Activated CD4-positive, CD25-positive, alpha-beta regulatory T cell treated with anti-CD3 and anti-CD28 coated beads, Interleukin-2, amount 50 U/mL, for 72 hours (primary cell): ENCODE results near the gene NUDT1.

ENCODE experiments used
- DNase-seq: peaks from one replicate; pipeline ENCODE4 v3.0.0; 2021

Gene NUDT1

DNA sequence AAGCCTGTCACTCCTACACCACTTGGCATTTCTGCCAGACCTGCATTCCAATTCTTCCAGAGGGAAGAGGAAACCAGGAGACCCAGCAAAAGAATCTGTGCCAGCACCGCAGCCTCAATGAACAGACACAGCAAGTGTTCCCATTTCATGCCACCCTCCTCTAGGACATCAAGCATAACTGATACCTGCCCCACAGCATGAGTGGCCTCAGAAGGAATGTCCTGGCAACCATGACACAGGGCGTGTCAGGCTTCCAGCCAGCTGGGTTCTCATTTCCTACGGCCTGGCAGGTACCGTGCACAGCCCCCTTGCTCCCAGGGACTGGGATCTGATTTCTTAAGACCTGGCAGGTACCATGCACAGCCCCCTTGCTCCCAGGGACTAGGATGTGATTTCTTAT is 17.1 kb upstream of the NUDT1 start:
- no peak for DNase-seq

DNA sequence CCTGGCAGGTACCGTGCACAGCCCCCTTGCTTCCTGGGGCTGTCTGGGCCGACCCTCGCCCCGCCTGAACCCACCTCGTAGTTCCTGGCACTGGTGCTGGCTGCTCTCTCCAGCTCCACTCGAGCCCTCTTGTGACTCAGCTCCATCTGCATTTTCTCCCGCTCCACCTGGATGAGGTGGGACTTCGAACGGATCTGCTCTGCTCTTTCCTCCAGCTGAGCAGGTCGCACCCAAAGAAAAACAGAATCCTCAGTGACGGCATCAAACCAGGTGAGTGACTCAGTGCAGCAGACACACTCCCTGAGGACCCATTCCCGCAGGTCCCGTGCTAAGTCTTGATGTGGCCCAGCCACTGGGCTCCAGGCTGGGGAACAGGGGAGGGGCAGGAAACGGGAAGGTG is 16.7 kb upstream of the NUDT1 start:
- DNase-seq: no peak

DNA sequence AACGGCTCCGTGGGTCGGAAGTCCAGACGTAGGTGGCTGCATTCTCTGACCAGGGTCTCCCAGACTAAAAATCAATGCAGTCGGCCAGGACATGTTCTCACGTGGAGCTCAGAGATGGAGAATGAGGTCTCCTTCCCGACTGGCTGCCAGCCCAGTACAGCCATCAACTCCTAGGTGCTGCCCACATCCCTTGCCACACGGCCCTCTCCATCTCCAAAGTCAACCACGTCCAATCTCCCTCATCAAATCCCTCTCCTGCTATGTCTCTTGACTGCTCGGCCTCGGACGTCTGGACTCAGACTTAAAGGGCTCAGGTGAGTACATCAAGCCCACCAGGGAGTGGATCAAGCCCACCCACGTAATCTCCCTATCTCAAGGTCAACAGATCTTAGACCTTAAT is 16.2 kb upstream of the NUDT1 start:
- DNase-seq: no peak

DNA sequence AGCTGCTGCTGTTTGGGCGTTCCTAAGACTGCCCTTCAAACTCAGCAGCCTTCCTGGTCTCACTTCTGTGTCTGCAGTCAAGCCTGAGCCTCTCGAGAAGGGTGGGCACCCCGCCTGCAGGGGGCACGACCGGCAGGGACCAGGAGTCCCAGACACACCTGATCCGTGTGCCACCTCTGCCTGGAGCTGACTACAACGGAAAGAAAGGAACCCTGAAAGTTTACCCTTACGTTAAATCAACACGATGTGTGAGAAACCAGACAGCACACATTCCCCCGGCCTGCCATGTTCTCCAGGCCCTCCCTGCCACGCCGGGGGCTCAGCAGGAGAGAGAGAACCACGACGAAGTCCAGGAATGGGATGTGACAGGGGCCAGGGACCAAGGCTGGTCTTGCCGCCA is 14.3 kb upstream of the NUDT1 start:
- DNase-seq: no peak

DNA sequence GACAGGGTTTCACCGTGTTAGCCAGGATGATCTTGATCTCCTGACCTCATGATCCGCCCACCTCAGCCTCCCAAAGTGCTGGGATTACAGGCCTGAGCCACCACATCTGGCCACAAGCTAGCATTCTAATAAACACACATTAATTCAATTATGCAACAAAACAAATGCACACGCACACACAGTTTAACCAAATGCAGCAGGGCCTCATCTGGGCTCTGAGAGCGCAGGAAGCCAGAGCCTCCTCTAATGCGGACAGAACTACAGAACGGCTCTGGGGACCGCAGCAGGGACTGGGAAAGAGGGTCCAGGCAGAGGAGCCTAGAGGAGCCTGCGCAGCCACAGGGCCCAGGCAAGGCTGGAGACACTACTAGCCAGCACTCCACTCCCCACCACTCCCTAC is 13.1 kb upstream of the NUDT1 start:
- DNase-seq: no peak

DNA sequence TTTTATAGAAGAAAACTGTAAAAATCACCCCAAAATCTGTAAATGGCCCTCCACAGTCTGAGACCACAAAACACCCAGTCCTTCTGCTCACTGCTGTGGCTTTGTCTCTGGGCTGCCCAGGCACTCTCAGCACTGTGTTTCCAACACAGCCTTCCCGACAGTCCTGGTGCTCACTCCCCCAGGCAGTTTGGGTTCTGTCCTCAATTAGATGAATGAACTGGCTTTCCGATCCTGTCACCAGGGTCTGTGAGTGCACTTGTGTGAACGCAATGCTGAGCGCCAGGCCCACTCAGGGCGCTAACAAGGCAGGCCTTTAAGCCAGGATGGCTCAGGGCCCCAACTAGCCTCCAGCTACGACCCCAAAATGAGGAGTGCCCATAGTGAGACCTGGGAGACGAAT is 12.6 kb upstream of the NUDT1 start:
- no peak for DNase-seq

DNA sequence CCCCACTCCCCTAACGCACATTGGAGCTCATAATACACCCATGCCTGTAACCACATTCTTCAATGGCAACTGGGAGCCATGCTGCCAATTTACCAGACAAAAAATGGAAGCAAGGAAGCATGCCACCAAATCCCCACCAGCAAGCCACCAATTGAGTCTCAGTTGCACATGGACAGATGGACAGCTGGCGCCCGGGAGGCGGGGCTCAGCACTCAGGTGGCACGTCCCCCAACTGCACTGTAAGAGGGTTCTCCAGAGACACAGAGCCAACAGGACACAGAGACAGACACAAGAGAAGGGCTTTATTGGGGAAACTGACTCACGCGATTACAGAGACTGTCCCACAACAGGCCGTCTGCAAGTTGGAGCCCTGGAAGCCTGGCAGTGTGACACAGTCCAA is 11.8 kb upstream of the NUDT1 start:
- DNase-seq: no peak

DNA sequence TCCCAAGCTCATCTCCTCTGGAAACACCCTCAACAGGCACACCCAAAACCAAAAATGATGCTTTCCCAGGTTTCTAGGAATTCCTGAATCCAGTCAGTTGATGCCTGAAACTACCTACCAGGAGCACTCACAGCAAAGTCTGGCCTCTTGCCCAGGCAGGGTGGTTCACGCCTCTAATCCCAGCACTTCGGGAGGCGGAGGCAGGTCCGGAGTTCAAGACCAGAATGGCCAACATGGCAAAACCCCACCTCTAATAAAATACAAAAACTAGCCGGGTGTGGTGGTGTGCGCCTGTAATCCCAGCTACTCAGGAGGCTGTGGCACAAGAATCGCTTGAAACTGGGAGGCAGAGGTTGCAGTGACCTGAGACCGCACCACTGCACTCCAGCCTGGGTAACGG is 11.1 kb upstream of the NUDT1 start:
- DNase-seq: no peak

DNA sequence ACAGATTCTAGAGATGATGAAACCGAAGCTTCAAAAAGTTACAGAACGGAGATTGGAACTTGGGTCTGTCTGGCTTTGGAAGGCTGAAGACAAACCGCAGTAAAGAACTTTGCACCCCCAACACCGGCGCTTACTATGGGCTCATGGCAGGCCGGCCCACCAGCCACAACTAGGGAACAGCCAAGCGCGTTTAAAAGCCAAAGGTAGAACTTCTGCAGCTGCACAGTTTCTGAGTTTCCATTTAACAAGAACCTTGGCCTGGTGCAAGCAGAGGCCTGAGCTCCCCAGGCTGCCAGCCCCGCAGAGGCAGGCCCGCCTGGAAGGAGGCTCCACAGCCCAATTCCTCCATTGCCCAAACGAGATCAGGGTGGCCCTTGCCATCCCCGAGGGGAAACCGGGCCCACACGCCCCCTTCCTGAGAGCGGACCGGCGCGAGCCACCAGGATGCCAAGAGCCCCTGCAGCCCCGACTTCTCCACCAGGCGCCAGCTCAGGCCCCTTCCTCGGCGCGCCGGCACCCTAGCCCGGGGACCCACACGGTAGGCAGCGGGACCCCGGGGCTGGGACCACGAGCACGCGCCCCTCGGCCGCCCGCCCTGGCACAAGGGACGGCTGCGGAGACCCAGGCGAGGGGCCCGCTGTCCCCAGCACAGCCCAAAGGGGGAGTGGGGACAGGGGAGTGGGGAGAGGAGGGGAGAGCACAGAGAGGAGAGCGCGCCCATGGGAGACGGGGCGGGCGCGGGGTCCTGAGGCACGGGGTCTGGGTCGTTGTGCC is 9.8 kb upstream of the NUDT1 start:
- peak; percentile 46 for DNase-seq

DNA sequence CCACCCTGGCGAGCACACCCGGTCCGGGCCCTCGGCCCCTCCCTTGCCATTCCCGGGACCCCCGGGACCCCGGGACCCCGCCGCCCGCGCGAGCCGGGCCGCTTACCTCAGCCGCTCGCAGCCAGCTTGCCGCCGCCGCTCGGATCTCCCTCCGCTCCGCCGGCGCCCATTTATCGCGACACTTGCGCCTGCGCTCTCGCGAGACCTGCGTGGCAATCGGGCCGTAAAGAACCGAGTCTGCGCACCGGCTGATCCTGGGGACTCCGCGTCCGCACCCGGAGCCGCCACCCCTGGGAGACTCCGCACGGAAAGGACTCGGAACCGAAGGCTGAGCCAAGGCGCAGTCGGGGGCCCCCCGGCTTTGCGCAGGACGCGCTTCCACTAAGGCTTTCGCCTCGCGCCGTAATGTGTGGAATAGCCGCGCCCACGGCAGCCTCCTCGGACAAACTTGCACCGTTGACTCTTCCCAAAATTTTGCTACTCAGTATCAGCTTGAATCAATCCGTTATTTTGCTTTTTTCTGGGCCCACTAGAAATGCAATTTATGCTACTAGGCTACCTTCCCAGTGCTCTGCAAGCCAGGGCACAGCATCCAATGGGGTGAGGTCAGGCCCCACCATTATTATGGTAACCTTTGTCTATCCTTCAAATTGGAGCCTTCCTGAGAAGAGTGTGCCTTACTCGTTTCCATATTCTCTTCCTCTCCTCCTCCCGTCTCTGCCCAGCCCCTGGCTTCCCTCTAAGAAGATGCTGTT is 9.1 kb upstream of the NUDT1 start, which contains the start of gene MAD1L1:
Gene MAD1L1, minus strand, starts transcription at position 180 of the 755 bp plus-strand sequence. CDS start 2,812 bp downstream, outside the sequence.
- DNase-seq: peak; percentile 91

DNA sequence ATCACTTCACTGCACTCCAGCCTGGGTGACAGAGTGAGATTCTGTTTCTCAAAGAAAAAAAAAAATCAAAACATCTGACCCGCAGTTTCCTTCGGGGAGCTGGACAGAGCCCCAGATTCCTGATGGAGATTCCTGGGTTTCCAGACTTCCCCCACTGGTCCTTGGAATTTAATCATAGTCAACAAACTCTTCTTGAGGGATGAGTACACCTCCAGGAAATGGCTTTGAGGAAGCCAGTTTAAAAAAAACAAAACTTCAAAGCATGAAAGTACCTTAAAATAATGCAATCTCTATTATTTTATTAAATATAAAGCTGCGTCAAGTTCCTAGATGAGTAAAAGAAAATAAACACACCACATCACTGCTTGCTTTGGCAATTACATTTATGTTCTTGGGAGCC is 8.1 kb upstream of the NUDT1 start:
- DNase-seq: no peak

DNA sequence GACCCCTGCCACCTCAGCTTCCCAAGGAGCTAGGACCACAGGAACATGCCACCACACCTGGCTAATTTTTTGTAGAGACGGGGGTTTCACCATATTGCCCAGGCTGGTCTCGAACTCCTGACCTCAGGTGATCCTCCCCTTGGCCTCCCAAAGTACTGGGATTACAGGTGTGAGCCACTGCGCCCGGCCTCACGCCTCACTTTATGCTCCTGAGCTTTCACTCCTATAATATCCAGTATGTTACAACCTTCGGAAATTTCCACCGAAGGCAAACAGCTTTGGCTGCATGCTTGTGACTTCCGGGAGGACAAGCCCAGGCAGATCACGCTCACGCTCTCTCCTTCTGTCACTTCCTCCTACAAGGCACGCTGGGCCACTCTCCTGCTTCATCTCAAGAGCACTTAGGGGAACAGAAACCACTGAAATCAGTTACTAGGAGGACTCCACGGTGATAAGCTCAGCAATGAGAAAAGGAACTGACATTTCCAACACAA is 4.9 kb upstream of the NUDT1 start:
- no peak for DNase-seq

DNA sequence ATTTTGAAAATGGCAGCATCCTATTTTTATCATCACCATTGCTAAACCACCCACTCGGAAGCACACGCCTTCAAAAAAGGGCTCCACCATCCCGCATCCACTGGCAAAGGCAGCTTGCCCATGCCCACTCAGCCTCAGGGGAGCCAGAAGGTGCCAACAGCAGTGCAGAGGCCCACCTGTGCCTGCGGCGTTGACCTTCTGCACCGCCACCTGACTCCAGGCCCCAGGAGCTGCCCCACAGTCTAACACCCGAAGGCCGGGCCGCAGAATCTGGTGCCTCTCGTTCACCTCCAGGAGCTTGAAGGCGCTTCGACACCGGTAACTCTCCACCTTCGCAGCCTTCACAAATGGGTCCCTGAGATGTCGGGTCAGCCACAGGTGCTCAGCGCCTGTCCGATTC is 2.8 kb upstream of the NUDT1 start:
- no peak for DNase-seq

DNA sequence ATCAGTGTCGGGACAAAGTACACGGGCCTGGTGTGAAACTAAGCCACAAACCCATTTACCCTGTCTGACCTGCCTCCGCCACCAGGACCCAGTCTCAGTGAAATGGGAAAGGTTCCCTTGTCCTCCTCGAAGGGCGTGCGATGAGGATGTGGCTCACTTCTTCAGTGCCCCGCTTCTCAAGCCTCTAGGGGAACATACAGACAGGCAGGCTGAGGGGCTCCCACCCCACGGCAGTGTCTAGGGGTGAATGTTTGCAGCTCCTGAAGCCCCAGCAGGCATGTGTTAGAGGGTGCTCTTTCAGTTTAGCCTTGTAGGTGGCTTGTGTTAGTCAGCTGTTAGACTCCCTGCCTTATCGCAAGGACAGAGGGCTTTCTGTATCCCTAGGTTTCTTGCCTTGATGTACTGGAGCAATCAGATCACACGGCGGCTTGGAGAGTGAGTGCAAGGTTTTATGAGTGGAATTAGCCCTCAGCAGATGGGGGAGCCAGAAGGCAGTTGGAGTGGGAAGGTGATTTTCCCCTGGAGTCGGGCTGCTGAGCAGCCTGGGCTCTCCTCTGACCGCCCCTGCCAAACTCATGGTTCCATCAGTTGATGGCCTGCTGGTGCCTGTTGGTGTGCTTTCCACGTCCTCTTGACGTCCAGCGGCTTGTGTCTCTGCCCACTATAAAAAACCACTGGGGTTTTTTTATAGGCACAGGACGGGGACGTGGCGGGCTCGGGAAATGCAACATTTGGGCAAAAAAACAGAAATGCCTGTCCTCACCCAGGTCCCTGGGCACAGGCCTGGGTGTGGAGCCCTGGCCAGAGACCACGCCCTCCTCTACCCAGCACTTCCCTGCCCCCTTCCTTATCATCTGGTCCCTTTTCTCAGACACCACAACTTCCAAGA is 759 bp downstream of the NUDT1 start:
- DNase-seq: peak; percentile 36

DNA sequence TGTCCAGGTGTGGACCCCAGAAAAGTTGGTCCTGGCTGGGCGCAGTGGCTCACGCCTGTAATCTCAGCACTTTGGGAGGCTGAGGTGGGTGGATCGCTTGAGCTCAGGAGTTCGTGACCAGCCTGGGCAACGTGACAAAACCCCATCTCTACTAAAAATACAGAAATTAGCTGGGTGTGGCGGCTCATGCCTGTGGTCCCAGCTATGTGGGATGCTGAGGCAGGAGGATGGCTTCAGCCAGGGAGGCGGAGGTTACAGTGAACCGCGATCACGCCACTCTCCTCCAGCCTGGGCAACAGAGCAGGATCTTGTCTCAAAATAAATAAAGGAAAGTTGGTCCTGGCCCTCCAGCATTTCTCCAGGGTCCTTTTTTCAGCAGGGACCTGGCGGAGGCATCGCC is 1.4 kb downstream of the NUDT1 start:
- DNase-seq: no peak

DNA sequence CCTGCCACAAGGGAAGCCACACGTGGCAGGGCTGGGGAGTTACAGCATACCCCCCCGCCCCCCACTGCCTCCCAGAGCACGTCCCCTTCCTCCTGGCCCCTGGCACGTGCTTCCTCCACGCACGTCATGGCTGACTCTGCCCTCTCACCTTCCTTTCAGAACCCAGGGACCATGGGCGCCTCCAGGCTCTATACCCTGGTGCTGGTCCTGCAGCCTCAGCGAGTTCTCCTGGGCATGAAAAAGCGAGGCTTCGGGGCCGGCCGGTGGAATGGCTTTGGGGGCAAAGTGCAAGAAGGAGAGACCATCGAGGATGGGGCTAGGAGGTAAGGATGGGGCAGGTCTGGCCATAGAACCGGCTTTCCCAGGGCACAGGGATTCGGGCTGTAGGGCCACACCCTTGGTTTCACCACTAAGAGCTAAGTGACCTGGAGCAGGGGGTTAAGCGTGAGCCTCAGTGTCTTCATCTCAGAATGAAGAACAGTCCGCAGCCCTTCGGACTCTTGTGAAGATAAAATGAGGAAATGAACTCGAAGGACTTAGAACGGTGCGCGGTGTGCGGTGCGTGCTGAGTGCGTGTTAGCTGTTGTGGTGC is 2.5 kb downstream of the NUDT1 start:
- no peak for DNase-seq

DNA sequence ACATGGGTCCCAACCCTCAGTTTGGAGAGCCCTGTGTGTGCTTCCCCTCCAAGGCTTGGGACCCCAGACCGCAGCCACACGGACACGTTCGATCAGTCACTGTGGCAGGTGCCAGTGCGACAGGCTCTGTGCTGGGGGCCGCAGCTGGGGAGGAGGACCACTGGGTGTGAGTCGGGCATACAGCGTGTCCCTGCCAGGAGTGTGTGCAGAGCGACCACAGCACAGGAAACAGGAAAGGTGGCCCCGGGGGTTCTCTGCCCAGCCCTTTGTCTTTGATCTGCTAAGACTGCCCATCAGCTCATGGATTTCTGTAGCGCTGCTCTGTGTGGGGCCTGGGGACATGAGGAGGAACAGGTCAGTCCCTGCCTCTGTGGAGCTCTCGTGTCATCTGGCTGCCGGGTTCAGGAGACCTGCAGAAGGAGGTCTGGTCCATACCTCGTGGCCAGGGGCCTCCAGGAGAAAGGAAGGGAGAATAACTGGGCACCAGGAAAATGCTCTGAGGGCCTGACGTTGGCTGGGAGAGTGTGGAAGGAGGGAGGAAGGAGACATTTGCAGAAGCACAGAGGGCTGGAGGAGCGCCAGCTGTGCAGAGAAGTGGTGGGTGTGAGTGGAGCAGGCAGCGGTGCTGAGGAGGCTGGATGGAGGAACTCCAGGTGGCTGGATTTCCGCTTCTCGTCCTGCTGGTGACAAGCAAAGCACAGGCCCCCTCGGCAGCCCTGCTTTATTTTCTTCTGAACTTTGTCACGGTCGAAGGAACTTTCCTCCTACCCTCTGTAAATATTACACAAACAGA is 4.1 kb downstream of the NUDT1 start:
- DNase-seq: no peak

DNA sequence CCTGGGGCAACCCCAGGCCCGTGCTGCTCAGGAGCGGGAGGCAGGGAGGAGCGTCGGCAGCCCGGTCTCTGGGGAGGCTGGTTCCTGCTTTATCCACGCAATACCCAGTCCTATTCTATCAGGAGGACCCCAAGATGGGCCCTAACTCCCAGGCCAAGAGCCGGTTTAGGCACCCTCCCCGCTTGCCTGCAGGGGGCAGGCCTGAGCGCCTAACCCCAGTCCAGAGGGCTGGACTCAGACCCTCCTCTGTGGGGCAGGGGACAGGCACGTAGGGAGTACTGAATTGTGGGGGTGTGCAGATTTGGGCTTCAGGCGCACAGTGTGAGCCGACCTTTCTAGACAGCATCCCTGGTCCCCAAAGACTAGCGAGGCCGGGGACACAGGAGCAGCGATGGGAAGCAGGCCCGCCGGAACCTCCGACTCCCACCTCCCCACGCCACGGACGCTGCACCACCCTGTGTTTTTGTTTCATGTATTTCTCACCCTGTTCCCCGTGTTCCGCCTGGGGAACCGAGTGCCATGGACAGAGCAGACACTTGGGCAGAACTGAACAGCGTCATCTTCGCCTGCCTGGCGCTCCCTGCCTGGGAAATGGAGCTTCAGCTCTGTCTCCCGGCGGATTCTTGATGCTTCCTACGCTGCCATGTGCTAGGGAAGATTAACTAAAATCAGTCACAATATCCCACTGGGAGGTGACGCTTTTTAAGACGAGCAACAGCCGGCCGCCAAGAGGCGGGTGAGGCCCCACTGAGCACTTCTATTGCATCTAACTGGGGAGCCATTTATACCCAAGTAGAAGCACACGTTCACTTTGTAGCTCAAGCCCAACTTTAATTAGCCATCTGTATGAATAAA is 5.3 kb downstream of the NUDT1 start:
- DNase-seq: peak; percentile 43

DNA sequence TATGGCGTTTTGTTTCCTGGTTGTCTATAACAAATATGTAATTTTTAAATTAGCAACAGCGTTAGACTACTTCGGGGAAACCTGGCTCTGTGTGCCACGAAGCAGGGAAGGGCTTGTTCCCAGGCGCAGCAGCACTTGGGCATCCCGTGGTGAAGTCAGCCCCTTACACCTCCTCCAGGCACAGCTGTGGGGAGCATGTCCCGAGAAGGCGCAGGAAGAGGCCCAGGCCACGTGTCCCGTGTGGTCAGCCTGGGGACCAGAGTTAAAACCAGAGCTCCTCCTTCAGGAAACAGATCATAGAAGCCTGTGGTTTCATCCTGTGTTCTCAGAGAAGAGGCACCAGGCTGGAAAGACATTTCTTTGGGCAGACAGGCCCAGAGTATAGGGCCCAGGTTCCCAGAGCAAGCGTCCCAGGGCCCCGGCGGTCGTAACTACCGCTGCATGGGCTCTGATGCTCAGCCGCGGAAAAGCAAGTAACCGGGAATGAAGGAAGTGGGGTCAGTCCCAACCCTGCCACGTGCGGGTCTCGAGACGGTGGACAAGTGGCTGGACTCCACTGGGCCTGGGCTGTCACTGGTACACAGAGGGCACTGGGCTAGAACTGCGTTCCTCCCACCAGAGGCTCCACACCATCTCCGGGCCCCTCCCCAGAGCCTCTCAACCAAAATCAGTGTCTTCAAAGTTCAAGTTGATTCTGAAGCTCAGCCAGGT is 7.1 kb downstream of the NUDT1 start:
- DNase-seq: no peak

DNA sequence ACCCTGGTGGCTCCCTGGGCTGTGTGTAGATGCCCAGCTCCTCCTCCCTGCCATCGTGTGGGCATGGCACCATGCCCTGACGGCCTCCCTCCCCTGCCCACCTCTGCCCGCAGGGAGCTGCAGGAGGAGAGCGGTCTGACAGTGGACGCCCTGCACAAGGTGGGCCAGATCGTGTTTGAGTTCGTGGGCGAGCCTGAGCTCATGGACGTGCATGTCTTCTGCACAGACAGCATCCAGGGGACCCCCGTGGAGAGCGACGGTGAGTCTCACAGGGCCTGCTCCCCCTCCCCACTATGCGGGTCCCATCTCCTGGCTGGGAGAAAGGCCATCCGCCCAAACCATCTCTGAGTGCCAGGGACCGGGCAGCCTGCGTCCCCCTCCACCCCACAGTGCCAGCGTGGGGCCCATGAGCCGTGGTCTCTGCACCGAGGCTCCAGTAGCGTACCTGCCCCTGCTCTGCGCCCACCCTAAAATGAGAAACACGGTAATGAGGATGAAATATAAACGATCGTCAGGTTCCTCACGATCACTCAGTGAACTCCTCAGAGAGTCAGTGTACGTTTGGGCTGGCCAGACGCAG is 7.8 kb downstream of the NUDT1 start:
- no peak for DNase-seq
